Fibroblast of lung (primary cell): ENCODE measurements around the gene TMCC1.

ENCODE experiments used
- CTCF ChIP-seq, 2 donors: IDR thresholded peaks in 1 of 2; conservative IDR thresholded peaks in 1 of 2; 1 replicate in 1 of 2; 2 replicates in 1 of 2; pipeline ENCODE4 v1.5.1; 2011 to 2012; ENCODE audit warnings: low read length in 2 of 2, control low read depth in 1 of 2, inconsistent platforms in 1 of 2, low read depth in 1 of 2, mild to moderate bottlenecking in 1 of 2
- EZH2 ChIP-seq: IDR thresholded peaks from 2 replicates; pipeline ENCODE4 v1.5.1; 2012; ENCODE audit warnings: low read length, control low read depth, mild to moderate bottlenecking; ENCODE audit errors: missing control alignments

- TF ChIP-seq EZH2: no peak
- no peak for TF ChIP-seq CTCF (conservative IDR thresholded peaks at IDR 0.05 in 1 of 2, IDR thresholded peaks at IDR 0.05 in 1 of 2; ENCODE audit: low read depth in 1 of 2, low read length in 2 of 2)
Measured at GRCh38 chr3:129793942-129794310, 99.6 kb downstream of the TMCC1 start.
